Keratinocyte (primary cell): Measurements from ENCODE around the gene USP31. TPM values are rescaled to one million over a fixed set of nuclear protein-coding genes. Genes with fewer than 3 reads are reported as not detected.

Experiments used
- DNase-seq: peaks from one replicate; pipeline ENCODE4 v3.0.0-alpha.2; 2011; ENCODE audit warnings: low read depth, missing footprints, low spot score
- FAIRE-seq: peaks from 2 replicates; lab custom pipeline; 2011; peaks lifted over from hg19 to GRCh38; lab: Jason Lieb, UNC
- H2AFZ ChIP-seq: 2 replicates; pipeline ENCODE4 v1.6.0; 2012; ENCODE audit warnings: low read length, control low read depth, inconsistent platforms; ENCODE audit not compliant: control insufficient read depth
- H3K27ac ChIP-seq: 2 replicates; pipeline ENCODE4 v1.5.1; 2011; ENCODE audit warnings: low read length; ENCODE audit not compliant: control insufficient read depth, insufficient read depth
- H3K27me3 ChIP-seq: 3 replicates; pipeline ENCODE4 v1.6.0; 2011; ENCODE audit warnings: low read length; ENCODE audit not compliant: control insufficient read depth, insufficient read depth; ENCODE audit errors: extremely low read depth
- H3K36me3 ChIP-seq, 2 experiments: 2 replicates in 1 of 2; 3 replicates in 1 of 2; pipeline ENCODE4 v1.5.1; 2011; ENCODE audit warnings: low read length in 2 of 2, mild to moderate bottlenecking in 1 of 2; ENCODE audit not compliant: control insufficient read depth in 2 of 2, insufficient read depth in 2 of 2; ENCODE audit errors: extremely low read depth in 1 of 2
- H3K4me1 ChIP-seq: 3 replicates; pipeline ENCODE4 v1.5.1; 2011; ENCODE audit warnings: low read length; ENCODE audit not compliant: control insufficient read depth, insufficient read depth; ENCODE audit errors: extremely low read depth
- H3K4me2 ChIP-seq: 3 replicates; pipeline ENCODE4 v1.6.0; 2011; ENCODE audit warnings: low read depth, low read length; ENCODE audit not compliant: control insufficient read depth, insufficient read depth; ENCODE audit errors: extremely low read depth
- H3K4me3 ChIP-seq, 3 experiments: fragments of 200-600 bp in 1 of 3; sonication (generic) in 1 of 3; 2 replicates in 2 of 3; 3 replicates in 1 of 3; pipeline ENCODE4 v1.5.1; 2011 to 2016; ENCODE audit warnings: low read length in 3 of 3, mild to moderate bottlenecking in 3 of 3, control low read depth in 2 of 3, inconsistent platforms in 1 of 3, low read depth in 1 of 3, mixed read lengths in 1 of 3, mixed run types in 1 of 3, moderate library complexity in 1 of 3; ENCODE audit not compliant: control insufficient read depth in 2 of 3, insufficient read depth in 2 of 3; ENCODE audit errors: extremely low read depth in 1 of 3
- H3K79me2 ChIP-seq: 2 replicates; pipeline ENCODE4 v1.6.0; 2012; ENCODE audit warnings: low read length; ENCODE audit not compliant: control insufficient read depth, insufficient read depth
- H3K9ac ChIP-seq: 3 replicates; pipeline ENCODE4 v1.6.0; 2011; ENCODE audit warnings: low read length; ENCODE audit not compliant: control insufficient read depth, insufficient read depth; ENCODE audit errors: extremely low read depth
- H3K9me1 ChIP-seq: 3 replicates; pipeline ENCODE4 v1.6.0; 2011; ENCODE audit warnings: low read length; ENCODE audit not compliant: control insufficient read depth, insufficient read depth; ENCODE audit errors: extremely low read depth
- H3K9me3 ChIP-seq: 2 replicates; pipeline ENCODE4 v1.5.1; 2012; ENCODE audit warnings: low read depth, low read length; ENCODE audit not compliant: control insufficient read depth
- H4K20me1 ChIP-seq: 3 replicates; pipeline ENCODE4 v1.6.0; 2011; ENCODE audit warnings: low read length; ENCODE audit not compliant: control insufficient read depth, insufficient read depth; ENCODE audit errors: extremely low read depth
- CTCF ChIP-seq, 3 experiments: IDR thresholded peaks in 1 of 3; conservative IDR thresholded peaks in 1 of 3; optimal IDR thresholded peaks in 1 of 3; 2 replicates in 2 of 3; 3 replicates in 1 of 3; pipeline versions ENCODE3 to v1.5.1; 2011; ENCODE audit warnings: low read length in 3 of 3, mild to moderate bottlenecking in 3 of 3, moderate library complexity in 2 of 3, control low read depth in 1 of 3, inconsistent platforms in 1 of 3; ENCODE audit not compliant: insufficient read depth in 2 of 3; ENCODE audit errors: extremely low read depth in 1 of 3
- EZH2 ChIP-seq: IDR thresholded peaks from one replicate; pipeline ENCODE4 v1.6.1; 2012; ENCODE audit warnings: inconsistent platforms, mild to moderate bottlenecking, low read length, moderate library complexity
- dilution Hi-C: fragments of 300-500 bp; cut with MboI; formaldehyde crosslinking; loops from one replicate; pipeline ENCODE4 v1.7.0; 2020; ENCODE audit warnings: low sequenced_read_pairs; ENCODE audit not compliant: extremely low pct_ligation_motif_present
- polyA plus RNA-seq, 5 experiments: library from polyadenylated mRNA; depleted of rRNA in 3 of 5; stranded (reverse) in 3 of 5; stranded (forward) in 1 of 5; unstranded in 1 of 5; fragments of >200 nt; gene quantifications; 1 replicate in 1 of 5; 2 replicates in 3 of 5; 3 replicates in 1 of 5; pipeline versions ENCODE4 v1.2.1 to v1.2.3, GENCODE V29; 2011 to 2012; ENCODE audit warnings: missing spikeins in 2 of 5, low read depth in 1 of 5, low replicate concordance in 1 of 5

Gene USP31
- polyA plus RNA-seq, 1 donor (not counting 4 experiments of a cell fraction or from before 2014, with no cell fraction given), result 16.3 TPM

- peaks cover 4% of the 10 kb centered on the region for H3K27me3 ChIP-seq
- H3K27ac ChIP-seq, result no peak overlapping the region
- H3K9ac ChIP-seq, result no peak overlapping the region
- no peaks in the 10 kb centered on the region for H3K9me1 ChIP-seq
- dilution Hi-C loops, result no loop called here
- FAIRE-seq (no peak), DNase-seq (no peak)
- TF ChIP-seq EZH2 (no peak), CTCF (optimal IDR thresholded peaks at IDR 0.05 in 1 of 3, IDR thresholded peaks at IDR 0.05 in 1 of 3, conservative IDR thresholded peaks at IDR 0.05 in 1 of 3; ENCODE audit: extremely low read depth in 1 of 3, insufficient read depth in 2 of 3, low read length in 3 of 3) (no peak)
- no peaks in the 10 kb centered on the region for H3K9me3 ChIP-seq
- no peaks in the 10 kb centered on the region for H3K79me2 ChIP-seq
- no peaks in the 10 kb centered on the region for H3K36me3 ChIP-seq
- H4K20me1 ChIP-seq, result no peaks in the 10 kb centered on the region
- no peaks in the 10 kb centered on the region for H3K4me1 ChIP-seq
- H3K4me2 ChIP-seq, result no peak overlapping the region
- H3K4me3 ChIP-seq, result no peak overlapping the region
- H2AFZ ChIP-seq, result no peak overlapping the region
Observed at GRCh38 chr16:23195366-23195978, 46.2 kb upstream of the USP31 start.

GRCh38 chr16:23194497-23195221 is 45.4 kb upstream of the USP31 start:
- Histone ChIP-seq H3K9me1 (no peaks in the 10 kb centered on the region), H3K36me3 (no peaks in the 10 kb centered on the region), H2AFZ (no peak overlapping the region), H3K9ac (no peak overlapping the region), H3K4me1 (no peaks in the 10 kb centered on the region), H3K4me2 (no peak overlapping the region), H3K79me2 (no peaks in the 10 kb centered on the region), H3K9me3 (no peaks in the 10 kb centered on the region), H3K27ac (no peak overlapping the region), H3K27me3 (peaks cover 4% of the 10 kb centered on the region), H4K20me1 (no peaks in the 10 kb centered on the region), H3K4me3 (no peak overlapping the region)
- dilution Hi-C loops, result no loop called here
- FAIRE-seq (no peak), DNase-seq (no peak)
- TF ChIP-seq EZH2 (no peak), CTCF (optimal IDR thresholded peaks at IDR 0.05 in 1 of 3, IDR thresholded peaks at IDR 0.05 in 1 of 3, conservative IDR thresholded peaks at IDR 0.05 in 1 of 3; ENCODE audit: extremely low read depth in 1 of 3, insufficient read depth in 2 of 3, low read length in 3 of 3) (no peak)
